Body of pancreas (tissue), 4 donors: Measurements from ENCODE around the gene EPN1. TPM values are rescaled to one million over a fixed set of nuclear protein-coding genes. Genes with fewer than 3 reads are reported as not detected.

Source experiments
- ATAC-seq: fragments of 150-250 bp; one replicate; pipeline ENCODE4 v1.9.1; 2016
- DNase-seq, 4 donors: peaks; one replicate each; pipeline ENCODE4 v3.0.0-alpha.2; 2019
- H3K27ac ChIP-seq, 4 donors: fragments of 200-600 bp; sonication (generic); 1 replicate in 3 of 4; 2 replicates in 1 of 4; pipeline versions ENCODE4 v1.5.1 to v1.6.1; 2016 to 2019; ENCODE audit warnings: mild to moderate bottlenecking in 1 of 4, mixed read lengths in 1 of 4, moderate library complexity in 1 of 4
- H3K27me3 ChIP-seq, 2 donors: fragments of 200-600 bp; sonication (generic); one replicate each; pipeline ENCODE4 v1.6.0; 2016; ENCODE audit warnings: mild to moderate bottlenecking in 1 of 2
- H3K36me3 ChIP-seq, 2 donors: fragments of 200-600 bp; sonication (generic); replicated peaks in 1 of 2; 2 replicates each; pipeline ENCODE4 v1.5.1; 2016; ENCODE audit warnings: low read depth in 2 of 2; ENCODE audit not compliant: insufficient read depth in 1 of 2
- H3K4me1 ChIP-seq: fragments of 200-600 bp; sonication (generic); one replicate; pipeline ENCODE4 v1.6.0; 2016
- H3K4me3 ChIP-seq, 2 donors: fragments of 200-600 bp; sonication (generic); 1 replicate in 1 of 2; 2 replicates in 1 of 2; pipeline ENCODE4 v1.5.1; 2016 to 2019
- H3K9me3 ChIP-seq, 3 donors: fragments of 200-600 bp; sonication (generic); 1 replicate in 2 of 3; 2 replicates in 1 of 3; pipeline ENCODE4 v1.5.1; 2016
- POLR2A ChIP-seq, 3 donors: fragments of 450-650 bp; IDR thresholded peaks; one replicate each; pipeline ENCODE4 v1.6.1; 2016; ENCODE audit warnings: antibody characterized with exemption in 3 of 3, mild to moderate bottlenecking in 2 of 3
- WGBS, 2 donors: methylation state at CpG; one replicate each; pipeline ENCODE4 v1.1.5; 2017; 5-methylcytosine and 5-hydroxymethylcytosine counted together
- intact Hi-C: fragments of 100-400 bp; cut with DNase I; formaldehyde crosslinking; loops from one replicate; pipeline ENCODE4 v1.15.1; 2023
- total RNA-seq, 2 donors: library from RNA; depleted of rRNA; stranded (reverse); fragments of >200 nt; gene quantifications; one replicate each; pipeline ENCODE4 v1.1.0, GENCODE V29; 2016
- TF ChIP-seq, protein P1 (sequence below), 7 experiments: fragments of 450-650 bp in 4 of 7; fragments of 200-600 bp in 3 of 7; sonication (generic) in 3 of 7; IDR thresholded peaks; one replicate each; pipeline ENCODE4 v1.5.1; 2016 to 2019; ENCODE audit warnings: antibody characterized with exemption in 7 of 7

EPN1 gene
- total RNA-seq, 2 donors from 2014 or later: 52.1 to 52.4 TPM

DNA sequence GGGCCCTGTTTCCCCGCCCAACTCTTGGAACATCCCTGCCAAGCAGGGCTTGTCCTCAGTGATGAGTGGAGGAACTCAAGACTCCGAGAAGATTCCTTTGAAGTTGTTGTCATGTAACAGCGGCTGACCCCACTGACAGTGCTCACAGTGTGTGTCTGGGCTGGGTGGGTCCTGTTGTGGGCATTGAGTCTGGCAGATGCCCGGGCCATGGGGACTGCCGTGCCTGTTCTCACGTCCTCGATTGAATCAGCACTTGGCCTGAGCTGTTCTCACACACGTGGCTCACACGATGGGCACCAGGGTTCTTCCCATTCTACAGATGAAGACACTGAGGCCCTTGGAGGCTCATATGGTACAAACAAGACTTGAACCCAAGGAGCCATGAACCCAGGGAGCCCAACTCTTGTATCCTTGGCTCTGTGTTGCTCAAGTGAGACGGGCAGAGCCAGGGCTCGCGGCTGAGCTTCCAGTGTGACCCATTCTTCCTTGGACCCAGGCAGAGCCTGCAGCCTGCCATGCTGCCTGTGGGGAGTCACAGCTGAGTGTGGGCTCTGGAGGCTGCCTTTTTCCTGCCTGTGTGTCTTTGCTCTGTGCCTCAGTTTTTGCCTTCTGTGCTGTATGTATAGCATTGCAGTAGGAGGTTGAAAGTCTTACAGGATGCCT is 8.6 kb upstream of the EPN1 start:
- Histone ChIP-seq H3K27ac (no peak overlapping the region), H3K4me3 (no peak overlapping the region), H3K36me3 (peaks cover 31 to 65% of the 10 kb centered on the region in 2 donors), H3K4me1 (peaks cover 11% of the 10 kb centered on the region), H3K27me3 (no peaks in the 10 kb centered on the region), H3K9me3 (no peaks in the 10 kb centered on the region)
- WGBS, 2 donors: 79 to 93% methylated on average over 5 to 12 of the region's 12 CpGs
- DNase-seq (no peak), ATAC-seq (no peak)
- TF ChIP-seq POLR2A (IDR thresholded peaks at IDR 0.05): no peak
- TF ChIP-seq, protein P1, sequence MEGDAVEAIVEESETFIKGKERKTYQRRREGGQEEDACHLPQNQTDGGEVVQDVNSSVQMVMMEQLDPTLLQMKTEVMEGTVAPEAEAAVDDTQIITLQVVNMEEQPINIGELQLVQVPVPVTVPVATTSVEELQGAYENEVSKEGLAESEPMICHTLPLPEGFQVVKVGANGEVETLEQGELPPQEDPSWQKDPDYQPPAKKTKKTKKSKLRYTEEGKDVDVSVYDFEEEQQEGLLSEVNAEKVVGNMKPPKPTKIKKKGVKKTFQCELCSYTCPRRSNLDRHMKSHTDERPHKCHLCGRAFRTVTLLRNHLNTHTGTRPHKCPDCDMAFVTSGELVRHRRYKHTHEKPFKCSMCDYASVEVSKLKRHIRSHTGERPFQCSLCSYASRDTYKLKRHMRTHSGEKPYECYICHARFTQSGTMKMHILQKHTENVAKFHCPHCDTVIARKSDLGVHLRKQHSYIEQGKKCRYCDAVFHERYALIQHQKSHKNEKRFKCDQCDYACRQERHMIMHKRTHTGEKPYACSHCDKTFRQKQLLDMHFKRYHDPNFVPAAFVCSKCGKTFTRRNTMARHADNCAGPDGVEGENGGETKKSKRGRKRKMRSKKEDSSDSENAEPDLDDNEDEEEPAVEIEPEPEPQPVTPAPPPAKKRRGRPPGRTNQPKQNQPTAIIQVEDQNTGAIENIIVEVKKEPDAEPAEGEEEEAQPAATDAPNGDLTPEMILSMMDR (IDR thresholded peaks at IDR 0.05): no peak
- intact Hi-C loops: no loop called here

DNA sequence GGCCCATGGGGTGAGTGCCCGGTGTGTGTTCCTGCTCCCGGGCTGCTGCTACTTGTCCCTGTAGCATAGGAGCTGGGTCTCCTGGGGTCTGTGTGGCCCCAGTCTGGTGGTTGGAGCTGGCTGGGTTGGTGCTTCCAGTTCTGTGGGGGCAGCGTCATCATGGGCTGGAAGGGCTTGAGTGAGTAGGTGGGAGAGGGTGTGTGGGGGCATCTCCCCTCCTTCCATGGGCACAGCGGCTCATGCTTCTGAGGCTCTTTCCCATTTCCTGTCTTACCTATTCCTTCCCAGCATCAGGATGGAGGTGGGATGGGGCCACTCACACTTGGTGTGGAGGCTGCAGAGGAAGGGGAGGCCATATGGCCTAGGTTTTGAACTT is 8.0 kb upstream of the EPN1 start:
- H3K36me3 ChIP-seq: peaks cover 29 to 60% of the 10 kb centered on the region in 2 donors
- no peak for TF ChIP-seq POLR2A (IDR thresholded peaks at IDR 0.05)
- TF ChIP-seq, protein P1 (IDR thresholded peaks at IDR 0.05): no peak
- intact Hi-C loops: no loop called here
- DNase-seq (no peak), ATAC-seq (no peak)
- H3K4me1 ChIP-seq: peaks cover 11% of the 10 kb centered on the region
- no peak overlapping the region for H3K4me3 ChIP-seq
- no peak overlapping the region for H3K27ac ChIP-seq
- 86% methylated on average over 4 of the region's 4 CpGs; no CpG with 5 or more reads in 1 of the 2 donors for WGBS, 2 donors
- H3K27me3 ChIP-seq: no peaks in the 10 kb centered on the region
- H3K9me3 ChIP-seq: no peaks in the 10 kb centered on the region

DNA sequence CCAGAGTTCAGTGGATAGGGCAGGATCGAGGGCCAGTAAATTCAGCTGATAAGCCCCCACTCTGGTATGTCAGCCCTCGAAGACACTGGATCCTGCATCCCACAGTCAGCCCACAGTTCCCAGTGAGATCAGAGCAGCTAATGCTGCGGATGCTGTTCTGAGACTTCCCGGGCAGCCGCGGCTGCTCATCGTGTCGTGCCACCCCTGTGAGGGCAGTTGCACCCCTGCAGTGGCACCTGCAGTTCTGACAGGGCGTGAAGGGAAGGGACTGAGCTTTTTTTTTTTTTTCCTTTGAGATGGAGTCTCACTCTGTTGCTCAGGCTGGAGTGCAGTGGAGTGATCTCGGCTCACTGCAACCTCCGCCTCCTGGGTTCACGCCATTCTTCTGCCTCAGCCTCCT is 7.5 kb upstream of the EPN1 start:
- Histone ChIP-seq H3K27me3 (no peaks in the 10 kb centered on the region), H3K9me3 (no peaks in the 10 kb centered on the region), H3K4me3 (no peak overlapping the region), H3K4me1 (peaks cover 11% of the 10 kb centered on the region), H3K36me3 (peaks cover 24 to 58% of the 10 kb centered on the region in 2 donors), H3K27ac (peak overlapping the region in 1 of 4 donors; percentile 18)
- DNase-seq: no peak
- ATAC-seq: no peak
- intact Hi-C loops: no loop called here
- 84 to 90% methylated on average over 9 to 12 of the region's 12 CpGs for WGBS, 2 donors
- TF ChIP-seq POLR2A (IDR thresholded peaks at IDR 0.05): no peak
- TF ChIP-seq, protein P1 (IDR thresholded peaks at IDR 0.05): no peak

DNA sequence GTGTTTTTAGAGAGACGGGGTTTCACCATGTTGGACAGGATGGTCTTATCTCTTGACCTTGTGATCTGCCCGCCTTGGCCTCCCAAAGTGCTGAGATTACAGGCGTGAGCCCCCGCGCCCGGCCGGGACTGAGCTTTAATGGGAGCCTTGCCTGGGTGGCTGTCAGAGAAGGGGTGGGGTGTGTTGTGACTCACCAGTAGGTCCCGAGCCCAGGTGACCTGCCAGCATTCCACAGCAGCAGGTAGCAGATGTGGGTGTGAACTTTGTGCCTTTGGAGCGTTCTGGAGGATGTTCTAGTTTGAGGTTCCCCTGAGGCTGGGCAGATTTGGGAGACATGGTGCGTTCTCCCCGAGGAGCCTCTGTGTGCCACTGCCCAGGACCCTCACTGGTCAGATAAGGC is 7.1 kb upstream of the EPN1 start:
- H3K27ac ChIP-seq: peak overlapping the region in 2 of 4 donors; percentile 18 to 26
- intact Hi-C loops: no loop called here
- H3K4me1 ChIP-seq: peaks cover 11% of the 10 kb centered on the region
- no peak overlapping the region for H3K4me3 ChIP-seq
- whole genome bisulfite sequencing, 2 donors: 57% methylated on average over 10 to 11 of the region's 11 CpGs
- peak; percentile 27 for ATAC-seq
- TF ChIP-seq, protein P1 (IDR thresholded peaks at IDR 0.05): no peak
- no peak for TF ChIP-seq POLR2A (IDR thresholded peaks at IDR 0.05)
- DNase-seq: peak in 3 of 4 donors; percentile 39 to 71 (median 59)
- H3K27me3 ChIP-seq: no peaks in the 10 kb centered on the region
- H3K36me3 ChIP-seq: peaks cover 19 to 54% of the 10 kb centered on the region in 2 donors
- no peaks in the 10 kb centered on the region for H3K9me3 ChIP-seq
